Psoas muscle (tissue), 8 donors: ENCODE measurements around the gene STOX2. TPM values are rescaled to one million over a fixed set of nuclear protein-coding genes. Genes with fewer than 3 reads are reported as not detected.

Experiments used
- ATAC-seq, 4 donors: fragments of 200-7000 bp; cut with Tn5 transposase; one replicate each; pipeline ENCODE4 v1.9.1; 2020; ENCODE audit warnings: moderate library complexity in 3 of 4, mild to moderate bottlenecking in 2 of 4
- DNase-seq, 2 donors: peaks; one replicate each; pipeline ENCODE4 v3.0.0-alpha.2; 2020
- H3K27ac ChIP-seq: fragments of 200-600 bp; one replicate; pipeline ENCODE4 v1.8.0; 2022
- H3K27me3 ChIP-seq, 3 donors: fragments of 200-600 bp in 1 of 3; one replicate each; pipeline versions ENCODE4 v1.6.1 to v1.8.0; 2013 to 2022; ENCODE audit warnings: low read length in 2 of 3, mild to moderate bottlenecking in 2 of 3, moderate library complexity in 1 of 3; ENCODE audit not compliant: insufficient read depth in 3 of 3
- H3K36me3 ChIP-seq, 2 donors: fragments of 200-600 bp in 1 of 2; one replicate each; pipeline versions ENCODE4 v1.6.1 to v1.8.0; 2013 to 2022; ENCODE audit warnings: low read depth in 1 of 2, mild to moderate bottlenecking in 1 of 2, moderate library complexity in 1 of 2; ENCODE audit not compliant: insufficient read depth in 1 of 2
- H3K4me1 ChIP-seq: fragments of 200-600 bp; one replicate; pipeline ENCODE4 v1.8.0; 2022
- H3K4me3 ChIP-seq: fragments of 200-600 bp; one replicate; pipeline ENCODE4 v1.8.0; 2022; ENCODE audit warnings: mild to moderate bottlenecking
- H3K9me3 ChIP-seq: fragments of 200-600 bp; one replicate; pipeline ENCODE4 v1.8.0; 2022
- CTCF ChIP-seq: fragments of 200-600 bp; IDR thresholded peaks from one replicate; pipeline ENCODE4 v1.8.0; 2022; ENCODE audit warnings: antibody characterized with exemption
- WGBS, 3 donors: extraction: QIAGEN DNeasy Blood & Tissue Kit; methylation state at CpG; one replicate each; pipeline versions ENCODE4 v1.1.6 to v1.1.7; 2013; 5-methylcytosine and 5-hydroxymethylcytosine counted together
- intact Hi-C, 2 donors: fragments of 100-400 bp; cut with DNase I; formaldehyde crosslinking; loops; one replicate each; pipeline versions ENCODE4 v1.11.0 to v1.14.2; 2022
- polyA plus RNA-seq, 3 donors: library from polyadenylated mRNA; stranded (reverse); fragments of 200-250 nt; gene quantifications; one replicate each; pipeline ENCODE4 v1.2.3, GENCODE V29; 2013
- total RNA-seq, 4 donors: library from RNA; stranded (reverse); fragmentation: NEBNext Ultra II Directional in 2 of 4; extraction: Animal tissue kit (Norgen Biotek cat#: 25700) in 2 of 4; gene quantifications; one replicate each; pipeline versions ENCODE4 v1.2.1 to v1.2.4, GENCODE V29; 2021 to 2023
- donor health status: healthy with polysubstance abuse.
- donor health status: DM: no; HTN: no; CAD: no; lungs with moderate emphysema.
- donor health status: Bipolar disorder and iron deficiency.
- donor health status: healthy.
- donor health status: DM: yes; HTN: yes; CAD: no.
- donor health status: DM: no; HTN: no; CAD: no.
- donor health status: DM: no; HTN: no; CAD: no.
- donor health status: DM: yes; HTN: yes; CAD: no.

STOX2 gene
- total and polyA plus RNA-seq, 7 donors = 0.41 to 9.3 (median 3.4) TPM

- TF ChIP-seq CTCF = no peak
- ATAC-seq = no peak
- no peaks in the 10 kb centered on the region for H3K4me1 ChIP-seq
- DNase-seq = no peak
- H3K36me3 ChIP-seq = peaks cover 3 to 27% of the 10 kb centered on the region in 2 donors
- no peaks in the 10 kb centered on the region for H3K9me3 ChIP-seq
- H3K27ac ChIP-seq = no peak overlapping the region
- no peaks in the 10 kb centered on the region for H3K27me3 ChIP-seq
- H3K4me3 ChIP-seq = no peak overlapping the region
- intact Hi-C loops = no loop called here
- 29 to 51% (median 33%) methylated on average over 2 of the region's 2 CpGs for WGBS, 3 donors
Measured at GRCh38 chr4:184011826-184012380, 106.8 kb downstream of the STOX2 start.

GRCh38 chr4:184012937-184013336, 107.8 kb downstream of the STOX2 start:
- H3K27ac ChIP-seq = no peak overlapping the region
- no peak overlapping the region for H3K4me3 ChIP-seq
- H3K36me3 ChIP-seq = peaks cover 3 to 33% of the 10 kb centered on the region in 2 donors
- DNase-seq (no peak), ATAC-seq (no peak)
- intact Hi-C loops = no loop called here
- H3K4me1 ChIP-seq = no peaks in the 10 kb centered on the region
- no peak for TF ChIP-seq CTCF
- 66 to 81% (median 70%) methylated on average over 3 of the region's 3 CpGs for WGBS, 3 donors
- no peaks in the 10 kb centered on the region for H3K27me3 ChIP-seq
- H3K9me3 ChIP-seq = no peaks in the 10 kb centered on the region

GRCh38 chr4:184014301-184014700, 109.2 kb downstream of the STOX2 start:
- H3K4me1 ChIP-seq = peaks cover under 1% of the 10 kb centered on the region
- intact Hi-C loops = no loop called here
- no peaks in the 10 kb centered on the region for H3K9me3 ChIP-seq
- no peak for ATAC-seq
- DNase-seq = no peak
- H3K4me3 ChIP-seq = no peak overlapping the region
- no peak overlapping the region for H3K27ac ChIP-seq
- no peaks in the 10 kb centered on the region for H3K27me3 ChIP-seq
- WGBS, 3 donors = 88 to 96% (median 93%) methylated on average over 6 of the region's 6 CpGs
- H3K36me3 ChIP-seq = peaks cover under 1 to 35% of the 10 kb centered on the region in 2 donors
- TF ChIP-seq CTCF = no peak

GRCh38 chr4:184016759-184017668, 111.9 kb downstream of the STOX2 start:
- Histone ChIP-seq H3K4me1 (peaks cover 9% of the 10 kb centered on the region), H3K36me3 (peaks cover 0 to 22% of the 10 kb centered on the region in 2 donors), H3K9me3 (no peaks in the 10 kb centered on the region), H3K4me3 (no peak overlapping the region), H3K27ac (no peak overlapping the region), H3K27me3 (no peaks in the 10 kb centered on the region)
- ATAC-seq (no peak), DNase-seq (no peak)
- 83 to 87% (median 87%) methylated on average over 20 of the region's 20 CpGs for WGBS, 3 donors
- intact Hi-C loops = no loop called here
- TF ChIP-seq CTCF = no peak
